Kidney (tissue), 14 donors: ENCODE data around the gene RMND5B. TPM values are rescaled to one million over a fixed set of nuclear protein-coding genes. Genes with fewer than 3 reads are reported as not detected.
A peak's percentile ranks its signal among the peaks of the same experiment; 100 is the strongest.

ENCODE experiments used
- DNase-seq, 5 donors: peaks; one replicate each; pipeline ENCODE4 v3.0.0-alpha.2; 2013 to 2020
- FAIRE-seq: peaks from 2 replicates; lab custom pipeline; 2012; peaks lifted over from hg19 to GRCh38; lab: Jason Lieb, UNC
- H3K27ac ChIP-seq, 2 donors: one replicate each; pipeline ENCODE4 v1.7.0; 2013; ENCODE audit warnings: low read depth in 2 of 2, low read length in 2 of 2, inconsistent platforms in 1 of 2
- H3K27me3 ChIP-seq: one replicate; pipeline ENCODE4 v1.7.1; 2013; ENCODE audit warnings: low read length, inconsistent platforms; ENCODE audit not compliant: control insufficient read depth, insufficient read depth
- H3K36me3 ChIP-seq, 3 donors: one replicate each; pipeline versions ENCODE4 v1.7.0 to v1.7.1; 2013; ENCODE audit warnings: low read length in 3 of 3, control low read depth in 1 of 3, inconsistent platforms in 1 of 3; ENCODE audit not compliant: insufficient read depth in 3 of 3, control insufficient read depth in 2 of 3
- H3K4me1 ChIP-seq, 3 donors: one replicate each; pipeline versions ENCODE4 v1.7.0 to v1.7.1; 2013; ENCODE audit warnings: low read length in 3 of 3, inconsistent platforms in 1 of 3, low read depth in 1 of 3; ENCODE audit not compliant: control insufficient read depth in 2 of 3, insufficient read depth in 2 of 3
- H3K4me3 ChIP-seq, 3 donors: one replicate each; pipeline versions ENCODE4 v1.7.0 to v1.8.1; 2013; ENCODE audit warnings: low read length in 3 of 3, control low read depth in 1 of 3, inconsistent platforms in 1 of 3
- H3K9ac ChIP-seq, 3 donors: one replicate each; pipeline versions ENCODE4 v1.7.0 to v1.7.1; 2013; ENCODE audit warnings: low read length in 3 of 3, control low read depth in 1 of 3, inconsistent platforms in 1 of 3
- H3K9me3 ChIP-seq, 3 donors: one replicate each; pipeline versions ENCODE4 v1.7.0 to v1.7.1; 2013; ENCODE audit warnings: low read length in 3 of 3, control low read depth in 1 of 3, inconsistent platforms in 1 of 3; ENCODE audit not compliant: control insufficient read depth in 2 of 3, insufficient read depth in 1 of 3
- CTCF ChIP-seq: IDR thresholded peaks from 3 replicates; pipeline ENCODE4 v1.5.1; 2012; ENCODE audit warnings: mild to moderate bottlenecking, moderate library complexity, borderline replicate concordance; ENCODE audit not compliant: insufficient read depth; ENCODE audit errors: extremely low read depth
- intact Hi-C: fragments of 100-400 bp; cut with DNase I; formaldehyde crosslinking; loops from one replicate; pipeline ENCODE4 v1.11.1; 2022
- polyA plus RNA-seq: library from polyadenylated mRNA; stranded (reverse); fragments of 350-450 nt; fragmentation: Illumina TruSeq; extraction: RNeasy Lipid Tissue Mini Kit (QIAGEN cat#74804); gene quantifications from one replicate; pipeline ENCODE4 v1.2.3, GENCODE V29; 2014; ENCODE audit warnings: low read depth, low replicate concordance; ENCODE audit not compliant: insufficient read depth
- total RNA-seq: library from RNA; stranded (reverse); fragmentation: NEBNext Ultra II Directional; extraction: Animal tissue kit (Norgen Biotek cat#: 25700); gene quantifications from one replicate; pipeline ENCODE4 v1.2.1, GENCODE V29; 2021
- donor health status: control.
- donor health status: control.
- donor health status: control.
- donor health status: control.
- donor health status: control.
- donor health status: DM: yes; HTN: yes; CAD: no.
- donor health status: Normal renal cell carcinoma (clear cell type).

RMND5B gene
- total and polyA plus RNA-seq, 2 donors from 2014 or later: 36.6 to 45.3 TPM

- Histone ChIP-seq H3K4me3 (no peak overlapping the region), H3K9me3 (no peaks in the 10 kb centered on the region), H3K36me3 (no peaks in the 10 kb centered on the region), H3K27ac (no peak overlapping the region), H3K27me3 (no peaks in the 10 kb centered on the region), H3K9ac (no peak overlapping the region), H3K4me1 (peaks cover 0 to 2% (median 0%) of the 10 kb centered on the region in 3 donors)
- DNase-seq (no peak), FAIRE-seq (no peak)
- intact Hi-C loops: no loop called here
- TF ChIP-seq CTCF: no peak
Measured at GRCh38 chr5:178111925-178112324, 18.9 kb upstream of the RMND5B start.

GRCh38 chr5:178112545-178112944 lies 18.3 kb upstream of the RMND5B start:
- Histone ChIP-seq H3K4me3 (no peak overlapping the region), H3K36me3 (no peaks in the 10 kb centered on the region), H3K27me3 (no peaks in the 10 kb centered on the region), H3K27ac (no peak overlapping the region), H3K4me1 (peaks cover 0 to 2% (median 0%) of the 10 kb centered on the region in 3 donors), H3K9ac (no peak overlapping the region), H3K9me3 (no peaks in the 10 kb centered on the region)
- TF ChIP-seq CTCF: no peak
- DNase-seq (no peak), FAIRE-seq (no peak)
- intact Hi-C loops: no loop called here

GRCh38 chr5:178113141-178113787 lies 17.6 kb upstream of the RMND5B start, which contains the start of gene N4BP3:
Gene N4BP3 (plus strand): TSS chr5:178113532. CDS start chr5:178119584, 6,052 bp downstream.
- intact Hi-C loops: no loop called here

More at GRCh38 chr5:178113141-178113787, 17.6 kb upstream of the RMND5B start, which contains the start of gene N4BP3:
- no peak for TF ChIP-seq CTCF
- Histone ChIP-seq H3K9me3 (no peaks in the 10 kb centered on the region), H3K27ac (no peak within 1 kb of the TSS), H3K4me3 (peak within 1 kb of the TSS in 1 of 3 donors; percentile 52), H3K4me1 (peaks cover 0 to 2% (median 0%) of the 10 kb centered on the region in 3 donors), H3K36me3 (no peaks in the 10 kb centered on the region), H3K9ac (peak within 1 kb of the TSS in 1 of 3 donors; percentile 12), H3K27me3 (no peaks in the 10 kb centered on the region)
- FAIRE-seq: no peak
- peak; percentile 84 to 93 (median 91) for DNase-seq
